Activated B cell treated with CpG ODN at 0.5 μM for 24 hours (primary cell): Measurements from ENCODE around the gene PRDM16. TPM values are rescaled to one million over a fixed set of nuclear protein-coding genes. Genes with fewer than 3 reads are reported as not detected.

ENCODE experiments used
- ATAC-seq: fragments of 200-7000 bp; cut with Tn5 transposase; one replicate; pipeline ENCODE4 v1.10.0; 2021; ENCODE audit warnings: low read depth, mild to moderate bottlenecking, moderate library complexity
- CTCF ChIA-PET: fragments of 350-600 bp; sonication (Branson Sonifier 250); formaldehyde crosslinking; loops from one replicate; lab custom pipeline; 2021; ENCODE audit warnings: antibody characterized with exemption; lab: Charles Lee
- POLR2A ChIA-PET: fragments of 350-600 bp; sonication (Branson Sonifier 250); formaldehyde crosslinking; loops from one replicate; lab custom pipeline; 2021; ENCODE audit warnings: antibody characterized with exemption; lab: Charles Lee
- DNase-seq: peaks from one replicate; pipeline ENCODE4 v3.0.0; 2022
- H3K27ac Mint-ChIP-seq: one replicate; pipeline ENCODE4 v1.8.0; 2020; ENCODE audit warnings: mixed read lengths
- H3K27me3 Mint-ChIP-seq: one replicate; pipeline ENCODE4 v1.8.0; 2021; ENCODE audit warnings: mixed read lengths
- H3K36me3 Mint-ChIP-seq: one replicate; pipeline ENCODE4 v1.8.0; 2021; ENCODE audit warnings: low read depth, mixed read lengths
- H3K4me1 Mint-ChIP-seq: one replicate; pipeline ENCODE4 v1.8.0; 2021; ENCODE audit warnings: mixed read lengths
- H3K4me3 Mint-ChIP-seq: one replicate; pipeline ENCODE4 v1.8.0; 2020; ENCODE audit warnings: mild to moderate bottlenecking, mixed read lengths
- H3K9me3 Mint-ChIP-seq: one replicate; pipeline ENCODE4 v1.8.0; 2020; ENCODE audit warnings: mixed read lengths
- CTCF ChIP-seq: fragments of 200-600 bp; IDR thresholded peaks from one replicate; pipeline ENCODE4 v1.8.0; 2022; ENCODE audit warnings: antibody characterized with exemption, mild to moderate bottlenecking
- intact Hi-C: fragments of 100-400 bp; cut with micrococcal nuclease; formaldehyde crosslinking; loops from one replicate; pipeline ENCODE4 v1.15.1; 2024
- total RNA-seq: library from RNA; stranded (reverse); gene quantifications from 2 replicates; pipeline ENCODE4 v1.2.3, GENCODE V29; 2022

PRDM16 gene
- total RNA-seq, 1 donor from 2014 or later = not detected

DNA sequence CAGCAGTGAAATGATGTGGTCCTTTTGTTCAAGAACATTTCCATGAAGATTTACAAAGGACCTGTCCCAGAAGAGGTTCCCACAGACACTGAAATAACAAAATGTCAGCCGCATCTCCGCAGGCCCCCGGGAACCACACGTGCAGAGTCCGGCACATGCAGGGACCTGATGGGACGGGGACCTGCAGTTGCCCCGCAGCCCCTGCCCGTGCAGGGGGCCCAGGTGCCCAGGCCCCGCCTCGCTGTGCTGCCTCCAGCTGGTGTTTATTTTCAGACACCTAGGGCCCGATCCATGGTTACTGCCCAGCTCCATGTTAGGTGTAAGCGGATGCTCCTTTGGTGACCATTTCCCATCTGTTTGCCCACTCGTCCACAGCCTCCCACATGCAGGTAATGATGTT lies 236.2 kb downstream of the PRDM16 start:
- Mint-ChIP-seq H3K27ac (no peak overlapping the region), H3K27me3 (no peaks in the 10 kb centered on the region), H3K4me1 (peaks cover 5% of the 10 kb centered on the region), H3K4me3 (no peak overlapping the region), H3K9me3 (no peaks in the 10 kb centered on the region), H3K36me3 (no peaks in the 10 kb centered on the region)
- ATAC-seq (no peak), DNase-seq (no peak)
- ChIA-PET POLR2A (no interaction called here), CTCF (no interaction called here)
- intact Hi-C loops = no loop called here
- TF ChIP-seq CTCF = no peak

- no peak for DNase-seq
Observed at GRCh38 chr1:3306583-3307291, 237.7 kb downstream of the PRDM16 start.

DNA sequence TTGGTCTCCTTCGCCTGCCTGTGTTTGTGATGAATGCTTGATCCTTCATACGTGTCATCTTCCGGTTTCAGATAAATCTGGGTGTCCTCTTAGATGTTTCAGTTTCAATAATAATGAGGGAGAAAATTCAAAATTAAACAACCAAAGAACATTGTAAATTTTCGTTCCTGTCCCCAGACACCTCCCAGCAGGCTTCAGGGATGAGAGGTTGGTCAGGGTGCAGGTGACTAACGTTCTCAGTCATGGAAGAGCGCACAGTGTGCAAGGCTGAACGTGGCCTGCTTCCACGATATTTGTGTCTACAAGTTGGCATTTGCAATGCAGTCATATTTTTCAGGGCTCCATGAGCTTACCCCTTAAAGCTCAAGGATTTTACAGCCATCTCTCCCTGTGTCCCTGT lies 238.4 kb downstream of the PRDM16 start:
- TF ChIP-seq CTCF = no peak
- Mint-ChIP-seq H3K9me3 (no peaks in the 10 kb centered on the region), H3K27ac (no peak overlapping the region), H3K4me1 (peaks cover 5% of the 10 kb centered on the region), H3K4me3 (no peak overlapping the region), H3K27me3 (peaks cover 8% of the 10 kb centered on the region), H3K36me3 (no peaks in the 10 kb centered on the region)
- DNase-seq (no peak), ATAC-seq (no peak)
- CTCF ChIA-PET = no interaction called here
- intact Hi-C loops = no loop called here
- POLR2A ChIA-PET = no interaction called here

More at GRCh38 chr1:3306583-3307291, 237.7 kb downstream of the PRDM16 start:
- H3K4me1 Mint-ChIP-seq = peaks cover 5% of the 10 kb centered on the region
- no peak for ATAC-seq
- H3K4me3 Mint-ChIP-seq = no peak overlapping the region
- intact Hi-C loops = no loop called here
- CTCF ChIA-PET = no interaction called here
- TF ChIP-seq CTCF = no peak
- no peaks in the 10 kb centered on the region for H3K36me3 Mint-ChIP-seq
- H3K27ac Mint-ChIP-seq = no peak overlapping the region
- peaks cover 8% of the 10 kb centered on the region for H3K27me3 Mint-ChIP-seq
- no peaks in the 10 kb centered on the region for H3K9me3 Mint-ChIP-seq
- POLR2A ChIA-PET = no interaction called here

GRCh38 chr1:3308053-3308452 lies 239.1 kb downstream of the PRDM16 start:
- H3K27me3 Mint-ChIP-seq = peaks cover 15% of the 10 kb centered on the region
- CTCF ChIA-PET = no interaction called here
- no peaks in the 10 kb centered on the region for H3K36me3 Mint-ChIP-seq
- POLR2A ChIA-PET = no interaction called here
- ATAC-seq = no peak
- H3K4me1 Mint-ChIP-seq = peaks cover 5% of the 10 kb centered on the region
- intact Hi-C loops = no loop called here
- DNase-seq = no peak
- H3K27ac Mint-ChIP-seq = no peak overlapping the region
- H3K9me3 Mint-ChIP-seq = no peaks in the 10 kb centered on the region
- H3K4me3 Mint-ChIP-seq = no peak overlapping the region
- no peak for TF ChIP-seq CTCF

- no peak for TF ChIP-seq CTCF
- intact Hi-C loops = no loop called here
- DNase-seq (no peak), ATAC-seq (no peak)
- Mint-ChIP-seq H3K36me3 (no peaks in the 10 kb centered on the region), H3K27me3 (peaks cover 15% of the 10 kb centered on the region), H3K4me3 (no peak overlapping the region), H3K27ac (no peak overlapping the region), H3K9me3 (no peaks in the 10 kb centered on the region), H3K4me1 (peaks cover 5% of the 10 kb centered on the region)
- ChIA-PET CTCF (no interaction called here), POLR2A (no interaction called here)
Observed at GRCh38 chr1:3310718-3311400, 241.9 kb downstream of the PRDM16 start.
